Nephron progenitor cell (in vitro differentiated cells): ENCODE measurements around the gene NAPA.

ENCODE experiments used
- DNase-seq: peaks from one replicate; pipeline ENCODE4 v3.0.0; 2021
- H3K27ac Mint-ChIP-seq: 2 replicates; pipeline ENCODE4 v1.8.0; 2021; ENCODE audit warnings: mild to moderate bottlenecking, moderate library complexity, mixed read lengths
- H3K27me3 Mint-ChIP-seq: 2 replicates; pipeline ENCODE4 v1.8.0; 2021; ENCODE audit warnings: mild to moderate bottlenecking, low read depth, mixed read lengths; ENCODE audit not compliant: poor library complexity
- H3K36me3 Mint-ChIP-seq: 2 replicates; pipeline ENCODE4 v1.8.0; 2021; ENCODE audit warnings: low read depth, mixed read lengths
- H3K4me1 Mint-ChIP-seq: 2 replicates; pipeline ENCODE4 v1.8.0; 2021; ENCODE audit warnings: mixed read lengths
- H3K4me3 Mint-ChIP-seq: 2 replicates; pipeline ENCODE4 v1.8.0; 2021; ENCODE audit warnings: mild to moderate bottlenecking, moderate library complexity, mixed read lengths
- H3K9me3 Mint-ChIP-seq: 2 replicates; pipeline ENCODE4 v1.8.0; 2021; ENCODE audit warnings: mild to moderate bottlenecking, moderate library complexity, mixed read lengths
- CTCF ChIP-seq: fragments of 200-600 bp; sonication (generic); IDR thresholded peaks from 2 replicates; pipeline ENCODE4 v1.5.0; 2021; ENCODE audit warnings: antibody characterized with exemption

Gene NAPA

GRCh38 chr19:47521473-47522180, 6.8 kb upstream of the NAPA start:
- no peak for TF ChIP-seq CTCF
- Mint-ChIP-seq H3K27ac (no peak overlapping the region), H3K9me3 (no peaks in the 10 kb centered on the region), H3K4me1 (peaks cover 24% of the 10 kb centered on the region), H3K36me3 (no peaks in the 10 kb centered on the region), H3K27me3 (peaks cover 57% of the 10 kb centered on the region), H3K4me3 (no peak overlapping the region)
- no peak for DNase-seq

GRCh38 chr19:47520839-47521238, 6.0 kb upstream of the NAPA start:
- TF ChIP-seq CTCF: no peak
- H3K27ac Mint-ChIP-seq: no peak overlapping the region
- peaks cover 25% of the 10 kb centered on the region for H3K4me1 Mint-ChIP-seq
- peaks cover 55% of the 10 kb centered on the region for H3K27me3 Mint-ChIP-seq
- DNase-seq: no peak
- H3K4me3 Mint-ChIP-seq: no peak overlapping the region
- no peaks in the 10 kb centered on the region for H3K9me3 Mint-ChIP-seq
- H3K36me3 Mint-ChIP-seq: no peaks in the 10 kb centered on the region

GRCh38 chr19:47520343-47520806, 5.5 kb upstream of the NAPA start:
- peaks cover 51% of the 10 kb centered on the region for H3K27me3 Mint-ChIP-seq
- H3K27ac Mint-ChIP-seq: no peak overlapping the region
- no peaks in the 10 kb centered on the region for H3K9me3 Mint-ChIP-seq
- DNase-seq: no peak
- no peak for TF ChIP-seq CTCF
- H3K36me3 Mint-ChIP-seq: no peaks in the 10 kb centered on the region
- no peak overlapping the region for H3K4me3 Mint-ChIP-seq
- H3K4me1 Mint-ChIP-seq: peaks cover 30% of the 10 kb centered on the region

- DNase-seq: no peak
- no peak overlapping the region for H3K27ac Mint-ChIP-seq
- H3K4me3 Mint-ChIP-seq: no peak overlapping the region
- no peaks in the 10 kb centered on the region for H3K9me3 Mint-ChIP-seq
- H3K4me1 Mint-ChIP-seq: peaks cover 38% of the 10 kb centered on the region
- H3K27me3 Mint-ChIP-seq: peaks cover 42% of the 10 kb centered on the region
- TF ChIP-seq CTCF: no peak
- H3K36me3 Mint-ChIP-seq: no peaks in the 10 kb centered on the region
These were observed 4.0 kb upstream of the NAPA start for GRCh38 chr19:47518854-47519253.

GRCh38 chr19:47518139-47518538, 3.3 kb upstream of the NAPA start:
- DNase-seq: no peak
- Mint-ChIP-seq H3K9me3 (no peaks in the 10 kb centered on the region), H3K4me1 (peaks cover 38% of the 10 kb centered on the region), H3K36me3 (no peaks in the 10 kb centered on the region), H3K27ac (no peak overlapping the region), H3K27me3 (peaks cover 37% of the 10 kb centered on the region), H3K4me3 (no peak overlapping the region)
- TF ChIP-seq CTCF: no peak
